ENCODE results near the gene MSLN.

- peak; percentile 56 for TF ChIP-seq CTCF (IDR thresholded peaks at IDR 0.05; ENCODE audit: borderline replicate concordance, extremely low read depth, low read length, poor library complexity, severe bottlenecking)
- TF ChIP-seq EZH2 (IDR thresholded peaks at IDR 0.05; ENCODE audit: borderline replicate concordance, low read depth, low read length, severe bottlenecking), result no peak
Observed at GRCh38 chr16:743794-744500, 16.6 kb upstream of the MSLN start.
